Endodermal cell (in vitro differentiated cells): ENCODE results near the gene MFSD2A. TPM values are rescaled to one million over a fixed set of nuclear protein-coding genes. Genes with fewer than 3 reads are reported as not detected.

Source experiments
- DNase-seq: peaks from one replicate; pipeline ENCODE4 v3.0.0-alpha.2; 2017
- H3K27ac ChIP-seq: 2 replicates; pipeline ENCODE4 v1.5.1; 2013; ENCODE audit warnings: mild to moderate bottlenecking, low read depth, low read length, moderate library complexity
- H3K27me3 ChIP-seq: 2 replicates; pipeline ENCODE4 v1.6.1; 2013; ENCODE audit warnings: mild to moderate bottlenecking, low read length, moderate library complexity; ENCODE audit not compliant: insufficient read depth, control insufficient read depth, poor library complexity, severe bottlenecking
- H3K36me3 ChIP-seq: 2 replicates; pipeline ENCODE4 v1.7.0; 2013; ENCODE audit warnings: mild to moderate bottlenecking, low read length, moderate library complexity; ENCODE audit not compliant: control insufficient read depth, insufficient read depth
- H3K4me1 ChIP-seq: one replicate; pipeline ENCODE4 v1.7.0; 2013; ENCODE audit warnings: low read length; ENCODE audit not compliant: control insufficient read depth, insufficient read depth
- H3K4me3 ChIP-seq: 2 replicates; pipeline ENCODE4 v1.5.1; 2013; ENCODE audit warnings: mild to moderate bottlenecking, low read length, moderate library complexity
- H3K9ac ChIP-seq: 2 replicates; pipeline ENCODE4 v1.6.1; 2013; ENCODE audit warnings: mild to moderate bottlenecking, low read length, moderate library complexity; ENCODE audit not compliant: poor library complexity, severe bottlenecking; ENCODE audit errors: extremely low read depth
- H3K9me3 ChIP-seq: 2 replicates; pipeline ENCODE4 v1.6.1; 2013; ENCODE audit warnings: mild to moderate bottlenecking, low read length, moderate library complexity; ENCODE audit not compliant: control insufficient read depth
- H3K27ac Mint-ChIP-seq: 2 replicates; pipeline ENCODE4 v1.8.0; 2020; ENCODE audit warnings: mixed read lengths
- H3K27me3 Mint-ChIP-seq: 2 replicates; pipeline ENCODE4 v1.8.0; 2021; ENCODE audit warnings: mild to moderate bottlenecking, mixed read lengths; ENCODE audit not compliant: insufficient read depth
- H3K36me3 Mint-ChIP-seq: 2 replicates; pipeline ENCODE4 v1.8.0; 2020; ENCODE audit warnings: low read depth, mixed read lengths
- H3K4me1 Mint-ChIP-seq: 2 replicates; pipeline ENCODE4 v1.8.0; 2020; ENCODE audit warnings: mixed read lengths
- H3K4me3 Mint-ChIP-seq: 2 replicates; pipeline ENCODE4 v1.8.0; 2020; ENCODE audit warnings: mild to moderate bottlenecking, moderate library complexity, mixed read lengths
- H3K9me3 Mint-ChIP-seq: 2 replicates; pipeline ENCODE4 v1.8.0; 2020; ENCODE audit warnings: mild to moderate bottlenecking, mixed read lengths
- CTCF ChIP-seq: fragments of 200-600 bp; sonication (generic); conservative IDR thresholded peaks from 2 replicates; pipeline ENCODE4 v1.5.0; 2021; ENCODE audit warnings: antibody characterized with exemption, mild to moderate bottlenecking
- WGBS, 2 experiments: methylation state at CpG; one replicate each; pipeline versions ENCODE4 v1.1.5 to v1.1.7; 2013; ENCODE audit warnings: missing lambda C conversion rate in 2 of 2, mixed read lengths in 1 of 2; ENCODE audit not compliant: insufficient coverage in 1 of 2, insufficient read length in 1 of 2; 5-methylcytosine and 5-hydroxymethylcytosine counted together
- total RNA-seq, 2 donors: library from RNA; stranded (reverse); fragmentation: NEBNext Ultra II Directional in 1 of 2; extraction: Animal tissue kit (Norgen Biotek cat#: 25700) in 1 of 2; gene quantifications; 2 replicates in 1 of 2; 3 replicates in 1 of 2; pipeline ENCODE4 v1.2.1, GENCODE V29; 2021

The MFSD2A gene
- total RNA-seq, 2 donors from 2014 or later: 6.3 to 8.5 TPM

GRCh38 chr1:39927538-39927937 lies 27.4 kb upstream of the MFSD2A start:
- H3K9ac ChIP-seq: no peak overlapping the region
- Mint-ChIP-seq H3K36me3 (no peaks in the 10 kb centered on the region), H3K9me3 (no peaks in the 10 kb centered on the region), H3K4me1 (peaks cover 28% of the 10 kb centered on the region), H3K27ac (no peak overlapping the region), H3K4me3 (no peak overlapping the region), H3K27me3 (peaks cover 3% of the 10 kb centered on the region)
- H3K27ac ChIP-seq: no peak overlapping the region
- H3K27me3 ChIP-seq: no peaks in the 10 kb centered on the region
- no peak for TF ChIP-seq CTCF
- WGBS, 2 experiments: 94 to 100% methylated on average over 2 to 3 of the region's 3 CpGs
- H3K4me3 ChIP-seq: no peak overlapping the region
- H3K9me3 ChIP-seq: no peaks in the 10 kb centered on the region
- H3K4me1 ChIP-seq: peaks cover 13% of the 10 kb centered on the region
- no peaks in the 10 kb centered on the region for H3K36me3 ChIP-seq
- DNase-seq: no peak

GRCh38 chr1:39928809-39929587 lies 25.9 kb upstream of the MFSD2A start:
- H3K9ac ChIP-seq: no peak overlapping the region
- TF ChIP-seq CTCF: no peak
- Mint-ChIP-seq H3K27me3 (peaks cover 3% of the 10 kb centered on the region), H3K27ac (no peak overlapping the region), H3K9me3 (no peaks in the 10 kb centered on the region), H3K36me3 (no peaks in the 10 kb centered on the region), H3K4me3 (no peak overlapping the region), H3K4me1 (peaks cover 26% of the 10 kb centered on the region)
- H3K27me3 ChIP-seq: no peaks in the 10 kb centered on the region
- no peaks in the 10 kb centered on the region for H3K36me3 ChIP-seq
- no peak overlapping the region for H3K27ac ChIP-seq
- WGBS, 2 experiments: 73 to 98% methylated on average over 4 to 7 of the region's 7 CpGs
- peaks cover 13% of the 10 kb centered on the region for H3K4me1 ChIP-seq
- no peak overlapping the region for H3K4me3 ChIP-seq
- no peaks in the 10 kb centered on the region for H3K9me3 ChIP-seq
- no peak for DNase-seq

GRCh38 chr1:39933956-39934941 lies 20.7 kb upstream of the MFSD2A start:
- peaks cover 3% of the 10 kb centered on the region for H3K27me3 Mint-ChIP-seq
- H3K36me3 Mint-ChIP-seq: no peaks in the 10 kb centered on the region
- TF ChIP-seq CTCF: no peak
- DNase-seq: no peak
- no peak overlapping the region for H3K27ac ChIP-seq
- peaks cover 2% of the 10 kb centered on the region for H3K4me1 Mint-ChIP-seq
- H3K4me1 ChIP-seq: no peaks in the 10 kb centered on the region
- no peak overlapping the region for H3K4me3 ChIP-seq
- H3K4me3 Mint-ChIP-seq: no peak overlapping the region
- no peaks in the 10 kb centered on the region for H3K9me3 ChIP-seq
- no peak overlapping the region for H3K27ac Mint-ChIP-seq
- no peaks in the 10 kb centered on the region for H3K36me3 ChIP-seq
- no peaks in the 10 kb centered on the region for H3K27me3 ChIP-seq
- H3K9me3 Mint-ChIP-seq: no peaks in the 10 kb centered on the region
- 91 to 93% methylated on average over 9 to 12 of the region's 12 CpGs for WGBS, 2 experiments
- H3K9ac ChIP-seq: no peak overlapping the region
